Trophoblast cell (in vitro differentiated cells and primary cell): ENCODE data around the gene CCDC54.
A peak's percentile ranks its signal among the peaks of the same experiment; 100 is the strongest.

Experiments
- DNase-seq, 2 donors: peaks; one replicate each; pipeline ENCODE4 v3.0.0-alpha.2; 2016
- H2AFZ ChIP-seq: 2 replicates; pipeline ENCODE4 v1.6.1; 2013; ENCODE audit warnings: low read length, moderate library complexity, mild to moderate bottlenecking; ENCODE audit not compliant: insufficient read depth, poor library complexity
- H2AK5ac ChIP-seq: 2 replicates; pipeline ENCODE4 v1.6.1; 2013; ENCODE audit warnings: mild to moderate bottlenecking, low read length
- H2BK120ac ChIP-seq: 2 replicates; pipeline ENCODE4 v1.6.1; 2013; ENCODE audit warnings: low read length, mild to moderate bottlenecking, moderate library complexity; ENCODE audit not compliant: insufficient read depth, poor library complexity
- H2BK12ac ChIP-seq: 2 replicates; pipeline ENCODE4 v1.6.1; 2013; ENCODE audit warnings: mild to moderate bottlenecking, low read length, moderate library complexity
- H2BK5ac ChIP-seq: 2 replicates; pipeline ENCODE4 v1.6.1; 2013; ENCODE audit warnings: low read length, low read depth, moderate library complexity, mild to moderate bottlenecking; ENCODE audit not compliant: poor library complexity
- H3K14ac ChIP-seq: 2 replicates; pipeline ENCODE4 v1.6.1; 2013; ENCODE audit warnings: mild to moderate bottlenecking, low read length
- H3K18ac ChIP-seq: 2 replicates; pipeline ENCODE4 v1.6.1; 2013; ENCODE audit warnings: mild to moderate bottlenecking, low read length
- H3K23ac ChIP-seq: 2 replicates; pipeline ENCODE4 v1.6.1; 2013; ENCODE audit warnings: low read length
- H3K27ac ChIP-seq: 2 replicates; pipeline ENCODE4 v1.5.1; 2013; ENCODE audit warnings: low read depth, mild to moderate bottlenecking, inconsistent platforms, low read length, moderate library complexity
- H3K27me3 ChIP-seq: 2 replicates; pipeline ENCODE4 v1.6.1; 2013; ENCODE audit warnings: inconsistent platforms, mild to moderate bottlenecking, low read length, moderate library complexity; ENCODE audit not compliant: insufficient read depth
- H3K36me3 ChIP-seq, 2 experiments: 1 replicate in 1 of 2; 2 replicates in 1 of 2; pipeline ENCODE4 v1.6.1; 2013; ENCODE audit warnings: low read length in 2 of 2, mild to moderate bottlenecking in 2 of 2, moderate library complexity in 1 of 2; ENCODE audit not compliant: insufficient read depth in 2 of 2, control insufficient read depth in 1 of 2
- H3K4ac ChIP-seq: 2 replicates; pipeline ENCODE4 v1.6.1; 2013; ENCODE audit warnings: low read depth, mild to moderate bottlenecking, low read length, moderate library complexity
- H3K4me1 ChIP-seq, 2 experiments: 1 replicate in 1 of 2; 2 replicates in 1 of 2; pipeline ENCODE4 v1.6.1; 2013; ENCODE audit warnings: low read length in 2 of 2, mild to moderate bottlenecking in 2 of 2, moderate library complexity in 1 of 2; ENCODE audit not compliant: insufficient read depth in 2 of 2, control insufficient read depth in 1 of 2
- H3K4me2 ChIP-seq: 2 replicates; pipeline ENCODE4 v1.6.1; 2013; ENCODE audit warnings: inconsistent platforms, mild to moderate bottlenecking, low read length, moderate library complexity
- H3K4me3 ChIP-seq: 2 replicates; pipeline ENCODE4 v1.5.1; 2013; ENCODE audit warnings: mild to moderate bottlenecking, low read depth, low read length, inconsistent platforms
- H3K79me1 ChIP-seq: one replicate; pipeline ENCODE4 v1.6.1; 2013; ENCODE audit warnings: low read length
- H3K79me2 ChIP-seq: 2 replicates; pipeline ENCODE4 v1.6.1; 2013; ENCODE audit warnings: low read length, mild to moderate bottlenecking; ENCODE audit not compliant: control insufficient read depth, insufficient read depth, poor library complexity
- H3K9ac ChIP-seq: 2 replicates; pipeline ENCODE4 v1.6.1; 2013; ENCODE audit warnings: mild to moderate bottlenecking, low read length
- H3K9me3 ChIP-seq: 2 replicates; pipeline ENCODE4 v1.6.1; 2013; ENCODE audit warnings: low read depth, mild to moderate bottlenecking, control low read depth, inconsistent platforms, low read length; ENCODE audit not compliant: insufficient read depth
- H4K12ac ChIP-seq: 2 replicates; pipeline ENCODE4 v1.6.1; 2013; ENCODE audit warnings: low read depth, mild to moderate bottlenecking, low read length, moderate library complexity
- H4K8ac ChIP-seq: 2 replicates; pipeline ENCODE4 v1.6.1; 2013; ENCODE audit warnings: low read depth, mild to moderate bottlenecking, low read length, moderate library complexity
- H4K91ac ChIP-seq: one replicate; pipeline ENCODE4 v1.6.1; 2013; ENCODE audit warnings: low read depth, mild to moderate bottlenecking, low read length, moderate library complexity
- WGBS: extraction: QIAGEN DNeasy Blood & Tissue Kit; methylation state at CpG from one replicate; pipeline ENCODE4 v1.1.7; 2013; ENCODE audit warnings: missing lambda C conversion rate; ENCODE audit not compliant: insufficient read length, insufficient coverage; ENCODE audit errors: extremely low coverage; 5-methylcytosine and 5-hydroxymethylcytosine counted together

The CCDC54 gene

DNA sequence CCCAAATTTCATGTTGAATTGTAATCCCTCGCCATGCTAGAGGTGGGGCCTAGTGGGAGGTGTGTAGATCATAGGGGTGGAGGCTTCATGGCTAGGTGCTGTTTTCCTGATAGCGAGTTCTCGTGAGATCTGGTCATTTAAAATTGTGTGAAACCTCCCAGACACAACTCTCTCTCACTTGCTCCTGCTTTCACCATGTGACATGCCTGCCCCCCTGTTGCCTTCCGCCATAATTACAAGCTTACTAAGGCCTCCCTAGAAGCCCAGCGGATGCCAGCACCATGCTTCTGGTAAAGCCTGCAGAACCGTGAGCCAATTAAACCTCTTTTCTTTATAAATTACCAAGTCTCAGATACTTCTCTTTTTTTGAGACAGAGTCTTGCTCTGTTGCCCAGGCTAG lies 36.0 kb downstream of the CCDC54 start:
- Histone ChIP-seq H2BK12ac (no peak overlapping the region), H2AK5ac (no peak overlapping the region), H3K4me2 (no peak overlapping the region), H3K79me2 (no peaks in the 10 kb centered on the region), H3K4ac (no peak overlapping the region), H2BK120ac (no peak overlapping the region), H3K9me3 (peaks cover 6% of the 10 kb centered on the region), H3K36me3 (no peaks in the 10 kb centered on the region), H2BK5ac (no peak overlapping the region), H4K8ac (no peak overlapping the region), H3K9ac (no peak overlapping the region), H2AFZ (no peak overlapping the region), H3K27ac (no peak overlapping the region), H3K79me1 (peaks cover 6% of the 10 kb centered on the region), H3K27me3 (no peaks in the 10 kb centered on the region), H4K12ac (no peak overlapping the region), H3K4me1 (peaks cover 2 to 5% of the 10 kb centered on the region in 2 experiments), H3K23ac (no peak overlapping the region), H3K18ac (no peak overlapping the region), H3K14ac (no peak overlapping the region), H4K91ac (no peak overlapping the region), H3K4me3 (no peak overlapping the region)
- no peak for DNase-seq
- no CpG with 5 or more reads among the region's 6 CpGs for WGBS

DNA sequence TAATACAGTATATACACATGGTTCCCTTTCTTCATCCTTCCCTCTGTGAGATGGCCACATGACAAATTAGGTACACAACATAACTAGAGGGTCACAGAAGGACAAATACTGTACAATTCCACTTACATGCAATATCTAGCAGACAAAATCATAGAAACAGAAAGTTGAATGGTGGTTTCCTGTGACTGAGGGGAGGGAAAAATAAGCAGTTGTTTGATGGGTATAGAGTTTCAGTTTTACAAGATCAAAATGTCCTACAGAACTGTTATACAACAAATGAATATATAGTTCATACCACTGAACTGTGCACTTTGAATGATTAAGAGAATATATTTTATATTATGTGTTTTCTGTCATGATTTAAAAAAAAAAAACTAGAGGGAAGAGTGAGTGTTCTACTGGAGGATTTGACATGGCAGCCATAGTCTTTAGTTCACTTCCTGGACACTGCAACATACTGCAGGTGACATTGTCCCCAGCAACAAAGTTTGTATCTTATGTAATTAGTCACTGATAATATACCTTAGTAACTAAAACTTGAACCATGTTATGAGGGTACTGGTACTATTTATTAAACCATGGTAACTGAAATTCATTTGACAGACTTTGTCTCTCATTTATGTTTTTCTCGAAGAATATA lies 37.2 kb downstream of the CCDC54 start:
- peaks cover 6% of the 10 kb centered on the region for H3K79me1 ChIP-seq
- H3K9me3 ChIP-seq = no peaks in the 10 kb centered on the region
- no peak overlapping the region for H2BK12ac ChIP-seq
- DNase-seq = no peak
- H2BK5ac ChIP-seq = no peak overlapping the region
- no peak overlapping the region for H4K12ac ChIP-seq
- H2AK5ac ChIP-seq = no peak overlapping the region
- H3K14ac ChIP-seq = no peak overlapping the region
- no peaks in the 10 kb centered on the region for H3K79me2 ChIP-seq
- H3K23ac ChIP-seq = no peak overlapping the region
- no peak overlapping the region for H3K18ac ChIP-seq
- H3K27me3 ChIP-seq = no peaks in the 10 kb centered on the region
- H3K4ac ChIP-seq = no peak overlapping the region
- no peak overlapping the region for H4K8ac ChIP-seq
- WGBS = no CpG with 5 or more reads among the region's 1 CpG
- no peak overlapping the region for H4K91ac ChIP-seq
- H3K4me1 ChIP-seq = peaks cover 2 to 5% of the 10 kb centered on the region in 2 experiments
- no peak overlapping the region for H2BK120ac ChIP-seq
- H3K9ac ChIP-seq = no peak overlapping the region
- H3K36me3 ChIP-seq = no peaks in the 10 kb centered on the region
- no peak overlapping the region for H3K27ac ChIP-seq
- no peak overlapping the region for H3K4me3 ChIP-seq
- H2AFZ ChIP-seq = no peak overlapping the region
- H3K4me2 ChIP-seq = no peak overlapping the region

DNA sequence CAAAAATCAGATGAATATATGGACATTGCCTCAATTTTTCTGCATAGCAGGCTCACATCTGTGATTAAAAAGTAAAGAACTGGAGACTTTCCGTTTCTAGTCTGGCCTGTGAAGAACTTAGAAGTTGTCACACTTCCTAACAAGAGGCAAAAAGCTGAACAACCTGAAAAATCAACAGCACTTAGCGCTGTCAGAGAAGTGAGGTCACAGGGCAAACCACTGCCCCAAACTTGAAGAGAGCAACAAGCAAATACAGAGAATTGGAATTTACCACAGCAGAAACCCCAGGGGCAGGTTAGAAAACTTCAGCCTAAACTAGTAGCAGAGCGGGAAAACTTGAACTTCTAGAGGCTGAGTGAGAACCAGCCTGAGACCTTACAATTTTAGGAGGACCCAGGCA lies 38.9 kb downstream of the CCDC54 start:
- H3K79me2 ChIP-seq = no peaks in the 10 kb centered on the region
- H2BK12ac ChIP-seq = no peak overlapping the region
- WGBS = no CpG with 5 or more reads among the region's 3 CpGs
- H3K4ac ChIP-seq = no peak overlapping the region
- no peaks in the 10 kb centered on the region for H3K27me3 ChIP-seq
- H3K4me3 ChIP-seq = no peak overlapping the region
- H3K27ac ChIP-seq = peak overlapping the region; percentile 58
- no peaks in the 10 kb centered on the region for H3K36me3 ChIP-seq
- no peak overlapping the region for H4K12ac ChIP-seq
- H2BK120ac ChIP-seq = peak overlapping the region; percentile 41
- H3K9me3 ChIP-seq = no peaks in the 10 kb centered on the region
- H3K79me1 ChIP-seq = peaks cover 6% of the 10 kb centered on the region
- H4K8ac ChIP-seq = no peak overlapping the region
- H3K4me2 ChIP-seq = peak overlapping the region; percentile 24
- no peak overlapping the region for H3K18ac ChIP-seq
- H2AFZ ChIP-seq = no peak overlapping the region
- no peak overlapping the region for H2AK5ac ChIP-seq
- peaks cover 2 to 5% of the 10 kb centered on the region in 2 experiments for H3K4me1 ChIP-seq
- H3K23ac ChIP-seq = no peak overlapping the region
- peak overlapping the region; percentile 74 for H2BK5ac ChIP-seq
- H4K91ac ChIP-seq = no peak overlapping the region
- DNase-seq = no peak
- no peak overlapping the region for H3K14ac ChIP-seq
- no peak overlapping the region for H3K9ac ChIP-seq

DNA sequence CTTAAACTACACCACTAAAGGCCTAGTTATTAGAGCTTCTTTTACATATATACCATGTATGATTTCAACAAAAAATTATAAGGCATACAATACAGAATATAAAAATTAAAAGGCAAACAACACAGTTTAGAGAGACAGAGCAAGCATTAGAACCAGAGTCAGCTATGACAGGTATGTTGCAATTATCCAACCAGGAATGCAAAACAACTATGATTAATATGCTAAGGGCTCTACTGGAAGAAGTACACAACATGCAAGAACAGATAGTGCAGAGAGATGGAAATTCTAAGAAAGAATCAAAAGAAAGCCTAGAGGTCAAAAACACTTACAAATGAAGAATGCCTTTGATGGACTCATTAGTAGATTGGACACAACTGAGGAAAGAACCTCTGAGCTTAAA lies 39.6 kb downstream of the CCDC54 start:
- DNase-seq = peak in 1 of 2 donors; percentile 77
- H3K4me2 ChIP-seq = no peak overlapping the region
- no peak overlapping the region for H4K8ac ChIP-seq
- no peak overlapping the region for H3K9ac ChIP-seq
- H2AFZ ChIP-seq = no peak overlapping the region
- no peaks in the 10 kb centered on the region for H3K36me3 ChIP-seq
- peaks cover 2 to 5% of the 10 kb centered on the region in 2 experiments for H3K4me1 ChIP-seq
- H3K18ac ChIP-seq = no peak overlapping the region
- no peaks in the 10 kb centered on the region for H3K27me3 ChIP-seq
- H3K4ac ChIP-seq = no peak overlapping the region
- no peak overlapping the region for H4K91ac ChIP-seq
- H3K9me3 ChIP-seq = no peaks in the 10 kb centered on the region
- H3K79me2 ChIP-seq = no peaks in the 10 kb centered on the region
- H3K14ac ChIP-seq = no peak overlapping the region
- no peak overlapping the region for H2BK5ac ChIP-seq
- no peak overlapping the region for H4K12ac ChIP-seq
- H3K79me1 ChIP-seq = peaks cover 6% of the 10 kb centered on the region
- peak overlapping the region; percentile 58 for H3K27ac ChIP-seq
- no peak overlapping the region for H2BK120ac ChIP-seq
- no peak overlapping the region for H3K4me3 ChIP-seq
- no peak overlapping the region for H3K23ac ChIP-seq
- no peak overlapping the region for H2BK12ac ChIP-seq
- H2AK5ac ChIP-seq = no peak overlapping the region
